GM18861 (cell line): Measurements from ENCODE around the gene C12orf57.

ENCODE experiments used
- ATAC-seq: cut with Tn5 transposase; IDR thresholded peaks from one replicate; pipeline ENCODE4 v1.9.1; 2021; ENCODE audit not compliant: unreplicated experiment

C12orf57 gene

DNA sequence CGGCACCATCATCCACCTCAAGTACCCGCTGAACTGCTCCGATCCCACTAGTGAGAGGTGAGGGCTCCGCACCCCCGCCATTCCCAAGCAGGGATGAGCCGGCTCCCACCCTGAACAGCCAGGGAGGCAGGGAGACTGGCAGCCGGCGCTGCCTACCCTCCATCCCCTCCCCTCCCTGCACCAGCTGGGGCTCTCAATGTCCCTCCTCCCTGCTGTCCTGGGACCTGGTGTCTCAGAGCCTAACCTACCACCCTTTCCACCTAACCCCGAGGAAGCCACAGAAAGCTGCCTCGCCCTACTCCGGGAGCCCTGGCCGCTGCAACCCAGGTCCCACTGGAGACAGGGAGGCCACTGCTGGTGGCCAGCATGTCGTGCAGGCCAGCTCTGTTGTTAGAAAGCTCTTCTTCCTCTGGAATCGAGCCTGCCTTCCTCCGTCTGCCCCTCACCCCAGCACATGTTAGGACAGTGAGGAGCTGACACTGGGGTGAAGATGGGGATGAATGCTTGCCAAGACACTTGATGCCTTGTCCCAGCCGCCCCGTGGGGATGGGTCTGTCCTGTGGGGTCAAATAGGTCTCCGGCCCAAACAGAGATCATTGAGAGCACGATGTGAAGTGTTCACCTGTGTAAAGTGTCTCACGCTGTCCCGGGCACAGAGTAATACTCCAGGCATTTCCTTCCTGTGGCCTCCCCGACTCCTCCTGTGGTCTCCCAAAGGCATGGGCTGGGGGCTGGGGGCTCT lies 8.5 kb downstream of the C12orf57 start:
- ATAC-seq, result no peak

DNA sequence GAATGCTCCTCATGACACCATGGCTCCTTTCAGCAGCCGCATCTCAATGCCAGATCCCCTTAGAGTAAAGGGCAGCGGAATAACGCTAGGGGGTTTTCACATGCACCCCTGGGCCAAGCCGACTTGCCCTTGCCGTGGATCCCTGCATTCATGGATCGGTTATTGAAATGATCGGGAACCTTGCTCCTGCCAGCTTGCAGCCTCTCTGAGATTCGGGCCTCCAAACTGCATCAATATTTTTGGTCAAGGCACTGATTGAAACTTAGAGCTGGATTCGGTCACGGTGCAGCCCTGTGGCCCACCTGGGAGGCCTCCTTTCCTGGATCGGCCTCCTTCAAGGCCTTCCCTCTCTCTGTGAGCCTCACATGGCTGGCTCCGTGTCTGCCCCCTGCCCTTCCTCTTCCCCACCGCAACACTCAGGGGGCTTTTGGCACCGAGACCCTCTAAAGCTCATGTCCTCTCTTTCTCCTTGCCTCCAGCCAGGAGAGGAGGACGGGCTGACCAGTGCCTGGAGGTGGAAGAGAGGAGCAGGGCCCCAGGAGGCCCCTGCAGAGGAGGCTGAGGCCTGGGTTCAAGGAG lies 9.1 kb downstream of the C12orf57 start:
- ATAC-seq, result no peak

DNA sequence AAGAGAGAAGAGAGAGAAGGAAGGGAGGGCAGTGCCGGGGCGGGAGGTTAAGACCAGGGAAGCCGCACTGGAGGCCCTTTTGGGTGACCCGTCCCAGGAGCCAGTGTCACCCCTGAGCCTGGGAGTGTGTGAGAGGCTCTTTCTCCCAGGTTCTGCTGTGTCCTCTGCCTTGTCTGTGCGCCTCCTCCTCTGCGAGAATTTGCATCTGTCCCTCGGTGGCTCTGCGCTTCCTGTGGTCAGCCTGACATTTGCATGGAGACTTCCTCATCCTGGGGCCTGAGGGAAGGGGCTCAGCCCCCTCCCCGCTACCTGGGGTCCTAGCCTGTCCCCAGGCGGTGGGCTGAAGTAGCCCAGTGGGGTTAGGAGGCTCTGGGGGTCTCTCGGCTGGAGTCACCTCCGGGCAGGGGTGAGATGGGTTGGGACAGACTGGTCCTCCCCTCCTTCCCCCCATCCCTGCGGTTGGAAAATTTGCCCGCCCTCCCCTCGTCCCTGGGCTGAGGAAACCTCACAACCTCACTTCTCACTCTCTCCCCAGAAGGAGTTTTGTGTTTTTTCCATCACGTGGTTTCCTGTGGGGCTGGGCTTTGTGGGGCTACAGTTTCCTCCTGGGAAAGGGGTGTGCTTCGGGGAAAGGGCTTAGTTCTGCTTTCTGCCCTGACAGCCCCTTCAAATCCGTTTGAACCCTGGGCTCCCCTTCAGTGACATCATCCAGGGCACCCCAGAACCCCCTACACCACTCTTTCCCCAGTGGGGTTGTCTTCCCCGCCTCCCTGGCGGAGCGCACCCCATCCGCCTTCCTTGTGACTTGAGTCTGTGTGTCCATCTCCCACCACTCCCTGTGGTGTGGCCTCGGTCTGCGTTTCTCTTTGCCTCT lies 9.9 kb downstream of the C12orf57 start:
- ATAC-seq, result peak; percentile 35

DNA sequence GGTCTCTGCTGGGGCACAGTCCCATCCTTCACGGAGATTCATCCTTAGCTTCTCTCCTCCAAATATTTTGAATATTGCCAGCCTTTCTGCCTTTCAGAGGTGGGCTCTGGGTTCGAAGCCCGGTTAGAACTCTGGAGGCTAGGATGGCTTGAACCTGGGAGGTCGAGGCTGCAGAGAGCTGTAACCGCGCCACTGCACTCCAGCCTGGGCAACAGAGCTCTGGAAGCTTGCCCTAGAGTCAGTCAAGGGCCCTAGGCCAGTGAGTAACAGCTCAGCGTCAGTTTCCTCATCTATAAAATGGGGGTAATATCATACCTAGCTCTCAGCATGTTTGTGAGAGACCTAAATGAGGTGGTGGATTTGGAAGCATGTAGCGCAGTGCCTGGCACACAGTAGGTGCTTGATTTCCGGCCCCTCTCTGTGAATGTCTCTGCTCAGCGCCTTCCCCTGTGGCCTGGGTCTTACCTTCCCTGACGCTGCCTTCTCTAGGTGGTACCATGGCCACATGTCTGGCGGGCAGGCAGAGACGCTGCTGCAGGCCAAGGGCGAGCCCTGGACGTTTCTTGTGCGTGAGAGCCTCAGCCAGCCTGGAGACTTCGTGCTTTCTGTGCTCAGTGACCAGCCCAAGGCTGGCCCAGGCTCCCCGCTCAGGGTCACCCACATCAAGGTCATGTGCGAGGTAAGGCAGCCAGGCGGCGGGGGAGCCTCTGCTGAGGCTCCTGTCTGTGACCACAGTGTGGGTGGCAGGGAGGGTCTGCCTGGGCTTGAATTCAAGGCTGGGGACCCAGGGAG lies 10.7 kb downstream of the C12orf57 start:
- no peak for ATAC-seq

DNA sequence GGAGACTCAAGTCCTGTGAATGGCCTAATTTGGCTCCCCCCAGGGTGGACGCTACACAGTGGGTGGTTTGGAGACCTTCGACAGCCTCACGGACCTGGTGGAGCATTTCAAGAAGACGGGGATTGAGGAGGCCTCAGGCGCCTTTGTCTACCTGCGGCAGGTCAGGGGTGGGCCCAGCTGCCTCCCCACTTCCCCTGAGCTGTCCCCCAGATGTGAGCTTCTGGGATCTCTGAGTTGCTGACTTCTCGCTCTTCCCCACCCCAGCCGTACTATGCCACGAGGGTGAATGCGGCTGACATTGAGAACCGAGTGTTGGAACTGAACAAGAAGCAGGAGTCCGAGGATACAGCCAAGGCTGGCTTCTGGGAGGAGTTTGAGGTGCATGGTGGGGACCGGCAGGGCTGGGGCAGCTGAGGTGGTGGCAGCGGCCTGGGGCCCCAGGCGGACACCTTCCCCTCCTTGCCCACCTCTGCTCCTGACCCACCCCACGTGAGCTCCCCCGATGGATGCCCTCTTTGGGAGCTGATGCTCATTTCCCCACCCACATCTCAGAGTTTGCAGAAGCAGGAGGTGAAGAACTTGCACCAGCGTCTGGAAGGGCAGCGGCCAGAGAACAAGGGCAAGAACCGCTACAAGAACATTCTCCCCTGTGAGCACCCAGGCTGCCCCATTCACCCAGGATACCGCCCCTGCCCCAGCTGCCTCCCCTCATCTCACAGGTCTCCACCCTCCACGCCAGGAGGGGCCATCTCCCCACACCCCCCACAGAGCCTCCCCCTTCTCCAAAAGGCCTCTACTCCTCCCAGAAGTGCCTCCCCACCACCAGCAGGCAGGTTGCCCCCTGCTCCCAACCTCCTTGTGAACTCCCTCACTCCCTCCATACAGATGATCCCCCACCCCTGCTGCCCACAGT lies 11.5 kb downstream of the C12orf57 start:
- no peak for ATAC-seq

DNA sequence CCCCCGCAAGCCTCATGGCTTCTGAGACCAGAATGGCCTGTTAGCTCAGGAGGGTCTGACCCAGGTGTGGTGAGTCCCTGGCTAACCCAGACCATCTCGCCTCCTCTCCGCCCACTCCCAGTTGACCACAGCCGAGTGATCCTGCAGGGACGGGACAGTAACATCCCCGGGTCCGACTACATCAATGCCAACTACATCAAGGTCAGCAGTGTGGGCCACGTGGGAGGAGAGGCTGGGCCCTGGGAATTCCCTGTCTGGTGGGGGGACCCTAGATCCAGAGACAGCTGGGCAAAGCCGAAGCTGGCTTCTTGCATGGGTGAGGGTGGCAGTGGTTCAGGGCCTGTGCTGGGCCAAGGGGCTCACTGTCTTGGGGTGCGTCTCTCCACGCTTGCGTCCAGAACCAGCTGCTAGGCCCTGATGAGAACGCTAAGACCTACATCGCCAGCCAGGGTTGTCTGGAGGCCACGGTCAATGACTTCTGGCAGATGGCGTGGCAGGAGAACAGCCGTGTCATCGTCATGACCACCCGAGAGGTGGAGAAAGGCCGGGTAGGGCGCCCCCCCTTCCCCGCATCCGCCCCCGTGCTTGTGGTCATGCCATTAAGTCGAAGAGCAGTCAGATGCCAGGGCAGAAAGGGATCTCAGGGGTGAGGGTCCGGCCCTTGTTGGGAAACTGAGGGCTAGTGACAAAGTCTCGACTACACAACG lies 12.4 kb downstream of the C12orf57 start:
- ATAC-seq, result no peak

DNA sequence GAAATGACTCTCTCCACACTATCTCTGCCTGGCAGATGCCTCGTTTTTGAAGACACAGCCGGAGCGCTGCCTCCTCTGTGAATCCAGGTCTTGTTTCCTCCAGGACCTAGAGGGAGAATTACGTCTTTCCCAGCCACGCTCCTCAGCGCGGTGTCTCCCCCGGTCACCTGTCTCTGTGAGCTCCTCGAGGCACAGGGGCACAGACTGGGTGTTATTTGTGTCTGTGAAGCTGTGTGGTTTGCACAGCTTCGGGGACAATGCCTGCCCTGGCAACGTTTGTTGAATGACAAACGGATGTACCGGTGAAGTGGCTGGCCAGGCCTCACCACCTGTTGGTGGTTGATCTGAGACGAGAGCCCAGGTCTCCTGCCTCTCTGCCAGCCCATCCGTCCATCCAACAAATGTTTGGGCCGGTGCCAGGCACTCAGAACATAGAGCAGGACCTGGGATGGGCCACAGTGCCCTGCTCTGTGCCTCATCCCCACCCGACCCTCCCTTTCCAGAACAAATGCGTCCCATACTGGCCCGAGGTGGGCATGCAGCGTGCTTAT lies 13.4 kb downstream of the C12orf57 start:
- no peak for ATAC-seq

DNA sequence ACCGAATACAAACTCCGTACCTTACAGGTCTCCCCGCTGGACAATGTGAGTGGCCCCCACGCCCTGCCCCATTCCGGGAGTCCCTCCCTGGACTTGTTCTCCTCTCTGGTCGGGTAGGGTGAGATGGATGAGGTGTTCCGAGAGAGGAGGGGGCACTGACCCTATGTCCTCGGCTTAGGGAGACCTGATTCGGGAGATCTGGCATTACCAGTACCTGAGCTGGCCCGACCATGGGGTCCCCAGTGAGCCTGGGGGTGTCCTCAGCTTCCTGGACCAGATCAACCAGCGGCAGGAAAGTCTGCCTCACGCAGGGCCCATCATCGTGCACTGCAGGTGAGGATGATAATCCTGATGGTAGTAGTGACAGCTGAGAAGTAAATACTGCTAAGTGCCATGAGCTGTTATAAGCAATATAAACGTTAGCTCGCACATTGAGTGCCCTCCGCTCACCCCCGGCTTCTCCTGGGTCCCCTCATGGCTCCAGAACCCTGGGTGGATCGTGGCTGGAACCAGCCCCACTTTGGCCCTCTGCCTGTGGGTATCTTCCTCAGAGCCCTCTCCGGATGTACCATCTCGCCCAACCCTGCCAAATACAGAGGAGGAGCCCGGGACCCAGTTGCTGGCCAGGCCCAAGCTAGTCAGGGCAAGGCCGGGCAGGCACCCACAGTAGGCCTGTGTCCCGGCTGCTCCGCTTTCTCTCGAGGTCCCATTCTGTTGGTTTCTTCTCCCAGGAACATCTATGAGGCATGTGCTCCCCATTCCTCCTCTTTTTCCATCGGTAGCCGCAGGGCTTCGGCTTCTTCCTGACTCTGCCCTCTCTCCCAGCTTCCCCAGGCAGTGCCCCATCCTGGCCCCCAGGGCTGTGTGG lies 14.2 kb downstream of the C12orf57 start:
- ATAC-seq, result no peak

DNA sequence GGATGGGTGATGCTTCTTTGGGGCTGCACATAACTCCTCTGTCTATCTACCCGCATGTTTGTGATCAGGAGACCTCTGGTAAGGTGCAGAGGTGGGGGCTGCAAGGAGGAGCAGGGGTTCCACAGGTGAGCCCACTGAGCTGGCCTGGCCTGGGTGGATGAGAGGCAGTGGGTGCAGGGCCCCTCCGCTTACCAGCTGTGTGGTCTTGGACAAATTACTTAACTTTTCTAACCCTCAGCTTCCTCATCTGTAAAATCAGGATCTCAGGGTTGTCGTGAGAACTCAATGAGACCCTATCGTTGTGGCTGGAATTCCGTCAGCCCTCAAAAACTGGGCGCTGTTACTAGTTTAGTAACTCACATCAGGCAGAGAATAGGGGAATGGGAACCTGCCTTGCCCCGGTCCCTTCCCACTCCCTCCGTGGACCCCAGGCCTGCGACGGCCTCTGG lies 14.8 kb downstream of the C12orf57 start:
- no peak for ATAC-seq

DNA sequence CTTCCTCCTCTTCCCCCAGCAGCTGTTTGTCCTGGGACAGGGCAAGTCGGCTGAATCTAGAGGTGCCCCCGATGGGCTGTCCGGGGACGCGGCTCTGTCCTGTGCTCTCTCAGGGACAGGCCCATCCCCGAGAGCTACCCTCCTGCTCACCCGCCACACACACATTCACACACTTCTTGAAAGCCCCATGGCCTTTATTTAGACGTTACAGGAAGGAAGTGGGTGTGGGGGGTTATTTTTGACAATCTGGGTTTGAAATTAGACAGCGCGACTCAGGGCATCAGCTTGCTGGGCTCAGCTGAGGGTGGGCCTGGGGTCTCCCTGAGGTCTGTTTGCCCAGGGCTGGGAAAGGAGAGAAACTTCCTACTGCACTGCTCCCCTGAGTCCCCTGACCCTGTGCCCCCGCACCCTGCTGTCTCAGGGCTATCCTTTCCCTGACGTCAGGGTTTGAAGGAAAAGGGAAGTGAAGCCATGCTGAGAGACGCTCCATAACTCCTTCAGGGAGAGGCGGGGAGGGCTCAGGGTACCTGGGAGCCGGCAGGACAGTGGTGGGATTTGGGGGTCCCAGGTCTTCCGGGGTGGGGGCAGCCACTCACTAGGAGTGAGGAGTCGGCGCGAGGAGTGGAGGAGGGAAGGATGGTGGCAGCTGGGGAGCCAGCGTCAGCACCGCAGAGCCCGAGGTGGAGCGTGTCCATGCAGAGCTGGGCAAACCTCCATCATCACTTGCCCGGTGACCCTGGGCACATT lies 15.4 kb downstream of the C12orf57 start:
- ATAC-seq, result peak; percentile 35

DNA sequence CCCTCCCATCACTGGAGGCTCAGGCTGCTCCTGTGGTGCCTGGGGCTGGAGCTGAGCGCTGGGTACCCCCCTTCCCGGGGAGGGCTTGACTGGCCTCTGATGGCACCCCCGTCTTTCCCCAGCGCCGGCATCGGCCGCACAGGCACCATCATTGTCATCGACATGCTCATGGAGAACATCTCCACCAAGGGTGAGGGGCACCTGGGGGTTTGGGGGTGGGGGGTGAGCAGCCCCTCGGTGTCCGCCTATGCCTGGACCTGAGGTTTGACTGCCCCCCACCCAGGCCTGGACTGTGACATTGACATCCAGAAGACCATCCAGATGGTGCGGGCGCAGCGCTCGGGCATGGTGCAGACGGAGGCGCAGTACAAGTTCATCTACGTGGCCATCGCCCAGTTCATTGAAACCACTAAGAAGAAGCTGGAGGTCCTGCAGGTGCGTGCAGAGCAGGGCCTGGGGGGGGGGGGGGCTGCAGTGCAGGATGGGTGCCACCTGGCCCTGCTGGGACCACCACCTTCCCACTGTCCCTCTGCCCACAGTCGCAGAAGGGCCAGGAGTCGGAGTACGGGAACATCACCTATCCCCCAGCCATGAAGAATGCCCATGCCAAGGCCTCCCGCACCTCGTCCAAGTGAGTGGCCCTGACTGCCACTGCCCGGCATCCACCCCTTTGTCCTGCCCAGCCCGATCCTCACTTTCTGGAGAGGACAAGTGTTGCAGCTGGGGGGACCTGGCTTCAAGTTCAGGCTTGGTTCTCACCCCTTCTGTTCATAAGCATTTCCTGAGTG lies 16.2 kb downstream of the C12orf57 start:
- no peak for ATAC-seq

DNA sequence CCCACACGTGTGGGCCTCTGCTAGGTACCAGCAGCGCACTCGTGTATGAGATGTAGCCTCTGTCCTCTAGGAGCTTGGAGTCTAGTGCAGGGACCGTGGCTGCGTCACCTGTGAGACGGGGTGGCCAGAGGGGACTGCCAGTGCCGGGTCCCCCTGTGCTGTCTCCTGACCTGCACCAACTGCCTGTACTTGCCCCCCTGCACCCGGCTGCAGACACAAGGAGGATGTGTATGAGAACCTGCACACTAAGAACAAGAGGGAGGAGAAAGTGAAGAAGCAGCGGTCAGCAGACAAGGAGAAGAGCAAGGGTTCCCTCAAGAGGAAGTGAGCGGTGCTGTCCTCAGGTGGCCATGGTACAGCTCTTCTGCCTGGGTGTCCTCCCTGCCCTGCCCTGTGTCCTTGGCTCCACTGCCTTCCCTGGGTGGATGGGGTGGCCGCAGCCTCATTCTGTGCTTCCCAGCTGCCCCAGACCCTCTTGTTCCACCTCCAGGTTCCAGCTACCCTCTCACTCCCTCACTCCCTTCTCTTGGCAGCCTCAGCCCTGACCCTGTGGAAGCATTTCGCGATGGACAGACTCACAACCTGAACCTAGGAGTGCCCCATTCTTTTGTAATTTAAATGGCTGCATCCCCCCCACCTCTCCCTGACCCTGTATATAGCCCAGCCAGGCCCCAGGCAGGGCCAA lies 16.9 kb downstream of the C12orf57 start:
- ATAC-seq, result no peak

DNA sequence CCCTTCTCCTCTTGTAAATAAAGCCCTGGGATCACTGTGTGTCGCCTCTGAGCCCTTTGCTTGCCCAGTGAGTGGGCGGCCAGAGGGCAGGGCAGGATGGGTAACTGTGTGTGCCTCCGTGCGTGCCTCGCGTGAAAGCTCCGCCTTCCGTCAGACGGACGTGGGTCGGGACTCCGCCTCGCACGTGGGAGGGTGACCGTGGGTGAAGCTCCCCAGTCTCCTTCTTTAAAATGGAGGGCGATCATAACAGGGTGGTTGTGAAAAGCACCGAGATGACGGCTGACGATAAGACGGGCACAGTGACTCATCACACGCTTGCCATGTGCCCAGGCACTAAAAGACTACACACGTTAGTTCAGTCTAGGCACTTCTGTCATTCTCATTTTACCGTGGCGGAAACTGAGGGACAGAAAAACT lies 17.5 kb downstream of the C12orf57 start:
- peak; percentile 18 for ATAC-seq

DNA sequence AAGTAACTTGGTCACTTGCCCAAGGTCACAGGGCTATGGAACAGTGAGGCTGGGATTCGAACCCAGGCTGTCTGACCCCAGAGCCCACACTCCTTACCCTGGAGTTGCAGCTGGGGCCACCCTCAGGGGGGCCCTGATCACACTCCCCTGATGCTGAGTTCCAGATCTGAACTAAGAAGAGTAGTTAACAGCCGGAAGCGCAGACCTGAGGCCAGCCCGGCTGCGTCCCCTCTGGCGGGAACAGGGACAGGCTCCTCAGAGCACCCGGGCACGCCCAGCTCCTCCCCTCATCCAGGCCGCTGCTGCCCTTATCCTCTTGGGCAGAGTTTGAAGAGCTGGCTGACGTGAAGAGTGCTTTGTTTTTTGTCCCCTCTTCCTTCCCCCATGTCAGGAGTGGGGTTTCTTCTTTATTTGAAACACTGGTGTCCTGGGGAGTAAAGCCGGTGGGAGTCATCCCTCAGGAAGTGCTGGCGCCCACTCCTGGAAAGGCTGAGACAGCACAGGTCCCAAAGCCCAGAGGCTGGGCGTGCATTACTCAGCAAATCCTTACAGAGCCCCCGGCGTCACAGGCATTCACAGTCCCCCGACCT lies 18.0 kb downstream of the C12orf57 start:
- ATAC-seq, result peak; percentile 20

DNA sequence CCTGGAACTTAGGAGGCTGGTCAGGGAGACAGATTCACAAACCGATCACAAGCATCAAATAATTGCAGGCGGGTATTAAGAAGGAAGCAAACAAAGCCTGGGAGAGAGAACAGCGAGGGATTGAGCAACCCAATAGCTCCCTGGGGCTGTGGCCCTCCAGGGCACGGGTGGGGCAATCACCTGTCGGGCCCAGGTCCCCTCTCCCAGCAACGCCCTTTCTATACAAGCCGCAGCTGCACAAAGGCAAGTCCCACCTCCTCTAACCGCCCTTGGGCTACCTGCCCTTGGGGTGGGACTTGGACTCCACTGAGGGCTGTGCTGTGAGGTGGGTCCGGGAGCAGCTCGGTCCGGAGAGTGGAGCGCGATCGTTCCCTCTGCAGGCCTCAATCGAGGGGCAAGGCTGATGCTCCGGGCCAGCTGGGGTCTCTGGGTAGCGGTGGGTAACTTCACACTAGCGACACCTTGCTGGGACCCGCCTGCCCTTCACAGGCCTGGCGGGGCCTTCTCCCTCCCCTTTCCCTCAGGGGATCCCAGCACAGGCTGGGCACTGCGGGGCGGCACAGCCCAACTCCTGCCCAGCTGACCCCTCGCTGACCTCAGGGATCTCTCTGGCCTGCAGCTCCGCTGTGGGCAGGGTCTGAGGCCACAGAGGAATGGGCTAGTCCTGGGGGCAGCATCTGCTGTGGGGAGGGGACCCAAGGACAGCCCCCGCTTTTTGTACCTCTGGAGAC lies 18.6 kb downstream of the C12orf57 start:
- ATAC-seq, result no peak
